Left renal cortex interstitium (tissue), 4 donors: Measurements from ENCODE around the gene APOC3. TPM values are rescaled to one million over a fixed set of nuclear protein-coding genes. Genes with fewer than 3 reads are reported as not detected.

Experiments
- DNase-seq, 4 donors: peaks; one replicate each; pipeline ENCODE4 v3.0.0-alpha.2; 2013; ENCODE audit warnings: low read depth in 4 of 4, low spot score in 2 of 4, missing footprints in 1 of 4
- polyA plus RNA-seq, 4 donors: library from polyadenylated mRNA; unstranded; fragments of 120-200 nt; gene quantifications; one replicate each; pipeline ENCODE4 v1.2.1, GENCODE V29; 2013; ENCODE audit not compliant: insufficient read length in 4 of 4

APOC3 gene
- polyA plus RNA-seq, 4 donors: 5.2 to 21.1 (median 9.7) TPM

- no peak for DNase-seq
These were observed 14.0 kb downstream of the APOC3 start for GRCh38 chr11:116843661-116844060.

GRCh38 chr11:116844722-116845121 lies 15.0 kb downstream of the APOC3 start:
- no peak for DNase-seq

GRCh38 chr11:116847612-116848011 lies 17.9 kb downstream of the APOC3 start:
- no peak for DNase-seq

GRCh38 chr11:116849060-116849459 lies 19.4 kb downstream of the APOC3 start:
- no peak for DNase-seq

GRCh38 chr11:116849486-116849885 lies 19.8 kb downstream of the APOC3 start:
- no peak for DNase-seq

GRCh38 chr11:116851626-116852025 lies 21.9 kb downstream of the APOC3 start:
- DNase-seq: no peak

DNA sequence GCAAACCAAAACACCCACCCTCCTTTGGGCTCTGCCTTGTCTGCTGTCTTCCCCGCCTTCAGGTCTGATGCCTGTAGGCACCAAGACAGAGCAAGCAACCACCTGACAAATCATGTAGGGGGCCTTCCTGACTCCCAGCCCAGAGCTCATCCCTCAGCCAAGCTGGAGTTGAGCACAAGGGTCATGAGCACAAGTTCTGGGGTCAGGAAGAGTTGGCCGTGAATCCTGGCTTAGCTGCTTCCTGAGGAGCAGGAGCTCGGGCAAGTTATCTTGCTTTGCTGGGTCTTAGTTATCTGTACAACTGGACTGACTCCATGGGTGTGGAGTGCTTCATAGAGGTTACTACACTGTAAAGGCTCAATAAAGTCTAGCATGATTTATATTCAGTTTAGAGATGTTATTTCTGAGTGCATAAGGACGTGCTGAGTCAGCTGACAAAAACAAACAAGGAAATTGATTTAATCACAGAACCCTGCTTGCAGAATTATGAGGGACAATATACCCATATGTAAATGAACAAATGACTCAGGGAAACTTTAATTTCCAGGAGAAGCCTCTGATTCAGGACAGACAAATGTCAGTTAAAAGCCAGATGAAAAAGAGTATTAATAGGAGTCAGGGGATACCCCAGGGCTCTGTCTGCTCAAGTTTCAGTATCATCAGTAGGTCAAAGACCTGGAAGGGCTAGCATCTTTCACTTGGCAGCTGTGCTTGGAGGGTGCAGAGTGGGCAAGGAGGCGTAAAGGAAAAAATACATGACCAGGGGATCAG lies 22.7 kb downstream of the APOC3 start:
- no peak for DNase-seq

- no peak for DNase-seq
These were observed 23.9 kb downstream of the APOC3 start for GRCh38 chr11:116853461-116854073.

DNA sequence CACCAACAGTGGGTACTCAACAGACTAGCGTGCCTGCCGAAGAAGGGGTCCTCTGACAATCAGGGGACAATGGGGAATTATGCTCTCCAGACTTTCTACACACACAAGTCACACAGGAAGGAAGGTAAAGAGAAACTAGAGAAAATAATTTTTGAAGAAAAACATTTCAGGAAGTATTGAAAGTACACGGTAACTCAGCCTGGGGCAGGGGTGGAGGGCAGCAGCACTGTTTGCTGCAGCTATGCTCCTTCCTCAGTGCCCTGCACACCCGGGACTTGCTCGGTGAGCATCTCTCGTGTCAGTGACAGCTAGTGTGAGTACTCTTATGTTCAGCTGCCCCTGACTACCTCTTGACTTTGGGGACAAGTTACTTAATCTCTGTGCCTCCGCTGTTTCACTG lies 25.7 kb downstream of the APOC3 start:
- no peak for DNase-seq

- no peak for DNase-seq
These were observed 26.7 kb downstream of the APOC3 start for GRCh38 chr11:116856423-116856822.

- no peak for DNase-seq
These were observed 27.6 kb downstream of the APOC3 start for GRCh38 chr11:116857316-116857715.

- DNase-seq: no peak
These were observed 28.2 kb downstream of the APOC3 start for GRCh38 chr11:116857936-116858335.

- DNase-seq: no peak
These were observed 29.5 kb downstream of the APOC3 start for GRCh38 chr11:116859175-116859574.

DNA sequence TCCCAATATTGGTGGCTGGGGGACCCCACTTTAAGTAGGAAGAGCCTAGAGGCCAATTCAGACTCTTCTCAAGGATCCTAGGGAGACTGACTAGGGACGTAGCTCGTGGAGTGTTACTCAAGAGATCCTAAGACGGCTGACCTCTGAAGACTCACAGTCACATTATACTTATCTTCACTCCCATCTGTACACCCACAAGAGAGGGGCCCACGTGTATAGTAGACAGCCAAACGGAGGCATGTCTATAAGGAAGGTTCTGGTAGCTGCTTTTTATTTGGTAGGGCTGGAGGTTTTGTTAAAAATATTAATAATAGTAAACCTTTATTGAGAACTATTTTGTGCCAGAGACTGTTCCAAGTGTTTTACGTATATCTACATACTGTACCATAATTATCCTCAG lies 30.6 kb downstream of the APOC3 start:
- no peak for DNase-seq

DNA sequence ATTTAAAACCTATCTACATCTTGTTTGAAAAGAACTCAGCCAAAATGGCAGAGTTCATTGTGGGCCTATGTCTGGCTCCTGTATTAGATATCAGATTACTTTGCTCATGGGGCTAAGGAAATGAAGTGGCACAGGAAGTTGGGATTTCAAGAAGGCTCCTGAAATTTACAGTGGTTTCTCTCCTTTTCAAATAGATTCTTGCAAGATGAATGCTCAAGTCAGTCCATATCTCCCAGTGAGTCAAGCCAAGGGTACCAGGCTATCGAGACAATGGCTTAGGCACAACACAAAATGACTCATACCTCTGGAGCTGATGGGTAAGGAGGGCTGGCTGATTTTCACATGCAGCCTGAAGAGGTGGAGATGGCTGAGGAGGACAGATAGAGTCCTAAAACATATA lies 31.8 kb downstream of the APOC3 start:
- DNase-seq: no peak

DNA sequence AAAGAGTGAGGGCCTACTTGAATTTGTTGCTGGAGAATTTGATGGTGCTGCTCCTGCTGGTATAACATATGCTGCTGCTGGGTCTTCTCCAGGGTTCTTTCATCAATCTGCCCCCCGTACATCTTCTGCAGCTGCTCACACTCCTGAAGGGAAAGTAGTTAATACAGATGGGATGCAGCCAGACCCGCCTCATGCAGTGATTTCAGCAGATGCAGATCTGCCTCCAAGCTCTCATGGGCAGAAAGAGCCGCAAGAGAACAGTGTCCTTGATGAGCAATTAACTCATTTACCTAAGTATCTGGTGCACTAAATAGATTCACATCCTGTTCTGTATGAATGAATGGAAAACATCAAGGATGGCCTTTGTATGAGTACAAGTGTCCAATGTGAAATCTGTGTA lies 32.5 kb downstream of the APOC3 start:
- DNase-seq: no peak

GRCh38 chr11:116862951-116863350 lies 33.2 kb downstream of the APOC3 start:
- no peak for DNase-seq

DNA sequence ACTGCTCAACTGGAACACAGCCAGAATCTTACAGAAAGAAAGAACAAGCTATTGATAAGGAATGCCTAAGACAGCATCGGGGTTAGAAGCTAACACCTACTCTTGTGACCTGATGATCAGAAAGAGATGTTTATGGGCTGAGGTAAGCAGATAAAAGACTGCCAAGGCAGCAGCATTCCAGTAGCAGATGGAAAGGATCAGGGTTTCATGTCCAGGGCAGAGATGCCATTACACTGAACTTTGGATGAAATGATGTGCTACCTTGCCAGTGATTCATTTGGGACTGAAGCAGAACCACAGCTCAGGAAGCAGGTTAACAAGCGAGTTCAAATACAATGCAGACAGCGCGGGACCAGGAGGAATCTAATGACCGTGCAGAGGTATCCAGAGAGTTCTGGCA lies 34.8 kb downstream of the APOC3 start:
- DNase-seq: no peak

GRCh38 chr11:116865696-116866095 lies 36.0 kb downstream of the APOC3 start:
- no peak for DNase-seq

- no peak for DNase-seq
These were observed 37.2 kb downstream of the APOC3 start for GRCh38 chr11:116866804-116867455.

GRCh38 chr11:116867619-116868018 lies 37.9 kb downstream of the APOC3 start:
- no peak for DNase-seq

GRCh38 chr11:116868066-116868465 lies 38.4 kb downstream of the APOC3 start:
- DNase-seq: no peak
